Measurements from ENCODE around the gene ALDH4A1. TPM values are rescaled to one million over a fixed set of nuclear protein-coding genes. Genes with fewer than 3 reads are reported as not detected.

Gene ALDH4A1
- total and polyA plus RNA-seq, 9 of the 15 experiments (the other 6 are each of a cell fraction or from before 2014, with no cell fraction given) = 0.27 to 31.4 (median 16.6) TPM

DNA sequence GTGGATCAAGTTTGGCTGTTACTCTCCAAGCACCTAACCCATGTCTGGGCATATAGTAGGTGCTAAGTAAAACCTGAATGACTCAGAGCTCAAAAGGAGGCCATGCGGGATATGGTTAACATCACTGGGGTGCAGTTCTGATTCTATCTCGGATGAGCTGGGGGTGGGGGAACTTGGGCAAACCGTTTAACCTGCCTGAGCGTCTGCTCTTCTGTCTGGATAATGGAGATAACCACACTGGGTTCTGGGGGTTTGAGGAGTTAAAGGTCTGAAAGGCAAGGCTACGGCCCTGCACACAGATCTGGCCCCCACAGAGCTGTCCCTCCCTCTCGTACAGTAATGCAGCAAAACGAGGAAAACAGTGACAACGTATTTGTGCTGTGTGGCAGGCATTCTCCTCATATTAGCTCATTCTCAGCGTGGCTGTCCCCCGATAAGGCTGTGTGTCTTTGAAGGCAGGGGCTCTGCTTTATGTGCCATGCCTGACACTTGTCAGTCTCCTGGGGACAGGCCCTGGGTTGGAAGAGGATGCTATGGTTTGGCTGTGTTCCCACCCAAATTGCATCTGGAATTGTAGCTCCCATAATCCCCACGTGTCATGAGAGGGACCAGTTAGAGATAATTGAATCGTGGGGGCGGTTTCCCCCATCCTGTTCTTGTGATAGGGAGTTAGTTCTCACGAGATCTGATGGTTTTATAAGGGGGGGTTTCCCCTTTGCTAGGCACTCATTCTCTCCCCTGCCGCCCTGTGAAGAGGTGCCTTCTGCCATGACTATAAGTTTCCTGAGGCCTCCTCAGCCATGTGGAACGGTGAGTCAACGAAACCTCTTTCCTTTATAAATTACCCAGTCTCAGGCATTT, 6.8 kb upstream of the ALDH4A1 start (continued):
- TF ChIP-seq, protein P1, sequence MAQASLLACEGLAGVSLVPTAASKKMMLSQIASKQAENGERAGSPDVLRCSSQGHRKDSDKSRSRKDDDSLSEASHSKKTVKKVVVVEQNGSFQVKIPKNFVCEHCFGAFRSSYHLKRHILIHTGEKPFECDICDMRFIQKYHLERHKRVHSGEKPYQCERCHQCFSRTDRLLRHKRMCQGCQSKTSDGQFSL (CRISPR knock-in tag; IDR thresholded peaks at IDR 0.05) = peak; percentile 48; the same call in 1 of the 2 replicates
- TF ChIP-seq, protein P1 (tag; IDR thresholded peaks at IDR 0.05) = no peak
- TF ChIP-seq HEY1 (CRISPR knock-in tag; IDR thresholded peaks at IDR 0.05; ENCODE audit: borderline replicate concordance) (no peak), MAFG (tag; conservative IDR thresholded peaks at IDR 0.05) (no peak), FUS (optimal IDR thresholded peaks at IDR 0.05; ENCODE audit: low read depth, low read length) (no peak), BCL6 (CRISPR knock-in tag; IDR thresholded peaks at IDR 0.05) (no peak), CBFA2T3 (IDR thresholded peaks at IDR 0.05) (peak; percentile 96), FOXA3 (CRISPR knock-in tag; conservative IDR thresholded peaks at IDR 0.05 in 1 of 2, IDR thresholded peaks at IDR 0.05 in 1 of 2) (no peak), ZBTB17 (CRISPR knock-in tag; IDR thresholded peaks at IDR 0.05) (no peak), CAMTA2 (CRISPR knock-in tag; conservative IDR thresholded peaks at IDR 0.05) (no peak), FIP1L1 (IDR thresholded peaks at IDR 0.05; ENCODE audit: low read depth, low read length, poor library complexity, severe bottlenecking) (no peak), TAF7 (tag; IDR thresholded peaks at IDR 0.05) (no peak), ZNF165 (CRISPR knock-in tag; IDR thresholded peaks at IDR 0.05; ENCODE audit: borderline replicate concordance) (no peak), GATAD2B (IDR thresholded peaks at IDR 0.05; ENCODE audit: borderline replicate concordance) (no peak), CREB1 (IDR thresholded peaks at IDR 0.05) (peak; percentile 49; the same call in 1 of the 2 replicates), CREB1 (CRISPR knock-in tag; IDR thresholded peaks at IDR 0.05) (peak; percentile 56), SMARCB1 (IDR thresholded peaks at IDR 0.05; ENCODE audit: insufficient read length, low read depth) (no peak), TBL1XR1 (IDR thresholded peaks at IDR 0.05; ENCODE audit: low read length in 2 of 2) (peak in 1 of 2 experiments; percentile 42; a peak in 1 of 4 replicates), NFXL1 (CRISPR knock-in tag; IDR thresholded peaks at IDR 0.05) (no peak), ZFP30 (CRISPR knock-in tag; IDR thresholded peaks at IDR 0.05; ENCODE audit: borderline replicate concordance) (no peak), ZSCAN29 (IDR thresholded peaks at IDR 0.05) (0 out of 2 replicates have a peak, but pooled peaks have one; percentile 49), RAD21 (CRISPR knock-in tag; conservative IDR thresholded peaks at IDR 0.05 in 1 of 2, IDR thresholded peaks at IDR 0.05 in 1 of 2) (no peak), POLR2B (IDR thresholded peaks at IDR 0.05; ENCODE audit: low read depth, partially characterized antibody) (no peak), SNIP1 (IDR thresholded peaks at IDR 0.05; ENCODE audit: low read depth) (no peak)
- TF ChIP-seq, protein P2, sequence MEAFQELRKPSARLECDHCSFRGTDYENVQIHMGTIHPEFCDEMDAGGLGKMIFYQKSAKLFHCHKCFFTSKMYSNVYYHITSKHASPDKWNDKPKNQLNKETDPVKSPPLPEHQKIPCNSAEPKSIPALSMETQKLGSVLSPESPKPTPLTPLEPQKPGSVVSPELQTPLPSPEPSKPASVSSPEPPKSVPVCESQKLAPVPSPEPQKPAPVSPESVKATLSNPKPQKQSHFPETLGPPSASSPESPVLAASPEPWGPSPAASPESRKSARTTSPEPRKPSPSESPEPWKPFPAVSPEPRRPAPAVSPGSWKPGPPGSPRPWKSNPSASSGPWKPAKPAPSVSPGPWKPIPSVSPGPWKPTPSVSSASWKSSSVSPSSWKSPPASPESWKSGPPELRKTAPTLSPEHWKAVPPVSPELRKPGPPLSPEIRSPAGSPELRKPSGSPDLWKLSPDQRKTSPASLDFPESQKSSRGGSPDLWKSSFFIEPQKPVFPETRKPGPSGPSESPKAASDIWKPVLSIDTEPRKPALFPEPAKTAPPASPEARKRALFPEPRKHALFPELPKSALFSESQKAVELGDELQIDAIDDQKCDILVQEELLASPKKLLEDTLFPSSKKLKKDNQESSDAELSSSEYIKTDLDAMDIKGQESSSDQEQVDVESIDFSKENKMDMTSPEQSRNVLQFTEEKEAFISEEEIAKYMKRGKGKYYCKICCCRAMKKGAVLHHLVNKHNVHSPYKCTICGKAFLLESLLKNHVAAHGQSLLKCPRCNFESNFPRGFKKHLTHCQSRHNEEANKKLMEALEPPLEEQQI (IDR thresholded peaks at IDR 0.05) = no peak
- TF ChIP-seq, protein P3, sequence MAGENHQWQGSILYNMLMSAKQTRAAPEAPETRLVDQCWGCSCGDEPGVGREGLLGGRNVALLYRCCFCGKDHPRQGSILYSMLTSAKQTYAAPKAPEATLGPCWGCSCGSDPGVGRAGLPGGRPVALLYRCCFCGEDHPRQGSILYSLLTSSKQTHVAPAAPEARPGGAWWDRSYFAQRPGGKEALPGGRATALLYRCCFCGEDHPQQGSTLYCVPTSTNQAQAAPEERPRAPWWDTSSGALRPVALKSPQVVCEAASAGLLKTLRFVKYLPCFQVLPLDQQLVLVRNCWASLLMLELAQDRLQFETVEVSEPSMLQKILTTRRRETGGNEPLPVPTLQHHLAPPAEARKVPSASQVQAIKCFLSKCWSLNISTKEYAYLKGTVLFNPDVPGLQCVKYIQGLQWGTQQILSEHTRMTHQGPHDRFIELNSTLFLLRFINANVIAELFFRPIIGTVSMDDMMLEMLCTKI (IDR thresholded peaks at IDR 0.05; ENCODE audit: partially characterized antibody) = no peak
